GM19193 (cell line): ENCODE data around the gene SLC25A42.

Source experiments
- POLR2A ChIP-seq: IDR thresholded peaks from 4 replicates; pipeline ENCODE4 v1.6.1; 2011; ENCODE audit not compliant: insufficient read depth, insufficient read length; ENCODE audit errors: extremely low read depth

SLC25A42 gene

GRCh38 chr19:19042732-19043280 lies 21.0 kb upstream of the SLC25A42 start:
- no peak for TF ChIP-seq POLR2A

- no peak for TF ChIP-seq POLR2A
Observed at GRCh38 chr19:19043481-19043880, 20.3 kb upstream of the SLC25A42 start.

GRCh38 chr19:19043881-19044280 lies 19.9 kb upstream of the SLC25A42 start:
- no peak for TF ChIP-seq POLR2A

- no peak for TF ChIP-seq POLR2A
Observed at GRCh38 chr19:19049406-19049805, 14.4 kb upstream of the SLC25A42 start.

GRCh38 chr19:19050104-19050503 lies 13.7 kb upstream of the SLC25A42 start:
- TF ChIP-seq POLR2A: no peak

- TF ChIP-seq POLR2A: no peak
Observed at GRCh38 chr19:19050731-19051130, 13.1 kb upstream of the SLC25A42 start.

GRCh38 chr19:19051478-19052213 lies 12.1 kb upstream of the SLC25A42 start:
- TF ChIP-seq POLR2A: no peak

- TF ChIP-seq POLR2A: no peak
Observed at GRCh38 chr19:19052921-19053320, 10.9 kb upstream of the SLC25A42 start.

- TF ChIP-seq POLR2A: no peak
Observed at GRCh38 chr19:19053508-19054314, 10.1 kb upstream of the SLC25A42 start.

- no peak for TF ChIP-seq POLR2A
Observed at GRCh38 chr19:19054315-19054938, 9.4 kb upstream of the SLC25A42 start.

GRCh38 chr19:19054939-19055440 lies 8.8 kb upstream of the SLC25A42 start:
- TF ChIP-seq POLR2A: no peak

GRCh38 chr19:19055701-19056100 lies 8.1 kb upstream of the SLC25A42 start:
- TF ChIP-seq POLR2A: no peak

GRCh38 chr19:19056636-19057275 lies 7.0 kb upstream of the SLC25A42 start:
- TF ChIP-seq POLR2A: no peak

- no peak for TF ChIP-seq POLR2A
Observed at GRCh38 chr19:19057317-19057716, 6.5 kb upstream of the SLC25A42 start.

- TF ChIP-seq POLR2A: no peak
Observed at GRCh38 chr19:19057720-19058119, 6.1 kb upstream of the SLC25A42 start.
